Activated naive CD8-positive, alpha-beta T cell treated with anti-CD3 and anti-CD28 coated beads, Interleukin-2, amount 50 U/mL, for 24 hours (primary cell): ENCODE measurements around the gene POGK.

Experiments used
- ATAC-seq: fragments of 150-1000 bp; cut with Tn5 transposase; one replicate; pipeline ENCODE4 v1.10.0; 2021
- DNase-seq: peaks from one replicate; pipeline ENCODE4 v3.0.0; 2021
- H3K27ac Mint-ChIP-seq: one replicate; pipeline ENCODE4 v1.8.0; 2021; ENCODE audit warnings: mild to moderate bottlenecking, mixed read lengths
- H3K27me3 Mint-ChIP-seq: one replicate; pipeline ENCODE4 v1.8.0; 2021; ENCODE audit warnings: mixed read lengths
- H3K36me3 Mint-ChIP-seq: one replicate; pipeline ENCODE4 v1.8.0; 2021; ENCODE audit warnings: low read depth, mixed read lengths
- H3K4me1 Mint-ChIP-seq: one replicate; pipeline ENCODE4 v1.8.0; 2021; ENCODE audit warnings: mixed read lengths
- H3K4me3 Mint-ChIP-seq: one replicate; pipeline ENCODE4 v1.8.0; 2021; ENCODE audit warnings: mild to moderate bottlenecking, moderate library complexity, mixed read lengths
- H3K9me3 Mint-ChIP-seq: one replicate; pipeline ENCODE4 v1.8.0; 2021; ENCODE audit warnings: mixed read lengths

Gene POGK

DNA sequence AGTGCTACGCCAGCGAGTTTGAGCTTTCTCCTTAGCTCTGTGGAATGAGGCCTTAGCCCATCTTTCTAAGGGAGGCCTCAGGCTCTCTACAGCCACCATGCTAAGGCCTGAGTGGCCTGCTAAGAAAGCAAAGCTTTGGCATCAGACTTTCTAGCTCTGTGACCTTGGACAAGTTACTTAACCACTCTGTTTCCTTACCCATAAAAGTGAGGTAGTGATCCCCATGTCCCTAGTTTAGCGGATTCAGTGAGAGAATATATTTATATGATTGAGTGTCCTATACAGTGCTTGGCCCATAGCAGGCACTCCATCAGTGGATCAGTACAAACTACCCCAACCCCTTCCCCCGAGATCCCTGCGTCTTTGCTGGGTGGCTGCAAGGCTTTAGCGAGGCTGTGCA lies 4.0 kb downstream of the POGK start:
- no peak for DNase-seq
- Mint-ChIP-seq H3K27ac (peak overlapping the region; percentile 65), H3K27me3 (no peaks in the 10 kb centered on the region), H3K36me3 (peaks cover 62% of the 10 kb centered on the region), H3K4me1 (peaks cover 52% of the 10 kb centered on the region), H3K9me3 (peaks cover 3% of the 10 kb centered on the region), H3K4me3 (no peak overlapping the region)
- no peak for ATAC-seq

DNA sequence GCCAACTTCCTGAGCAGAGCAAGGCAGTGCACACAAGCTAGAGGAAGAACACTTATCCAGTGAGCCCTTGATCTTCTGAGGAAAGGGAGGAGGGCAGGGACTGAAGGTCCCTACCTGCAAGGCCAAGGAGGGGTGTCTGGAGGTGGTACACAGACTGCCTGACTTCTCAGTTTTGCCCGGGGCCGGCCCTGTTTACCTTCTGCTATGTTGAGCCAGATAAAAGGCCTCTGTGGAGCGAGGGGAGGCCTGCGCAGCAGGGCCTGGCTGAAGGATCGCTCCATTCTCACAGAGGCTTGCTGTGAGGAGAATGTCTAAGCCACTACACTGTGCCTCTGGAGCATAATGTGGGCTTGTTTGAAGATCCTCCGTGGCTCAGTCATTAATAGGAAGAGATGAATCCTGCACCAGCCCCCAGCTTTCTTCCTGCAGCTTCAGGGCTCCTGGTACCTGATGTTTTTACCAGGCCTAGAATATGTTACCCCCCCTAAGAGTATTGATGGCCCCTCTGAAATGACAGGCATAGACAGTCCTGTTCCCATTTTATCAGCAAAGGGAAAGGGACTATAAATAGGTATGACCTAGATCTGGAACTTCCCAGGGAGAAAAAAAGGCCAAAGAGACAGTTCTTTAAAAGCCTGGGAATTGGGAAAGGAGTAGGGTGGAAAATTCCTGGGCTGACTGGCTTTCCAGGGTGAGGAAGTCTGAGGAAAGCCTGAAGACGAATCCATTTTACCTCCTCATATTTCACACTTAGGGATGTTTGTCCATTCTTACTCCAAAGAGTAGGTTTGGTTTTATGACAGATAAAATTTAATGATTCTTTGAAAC lies 4.7 kb downstream of the POGK start:
- Mint-ChIP-seq H3K9me3 (no peaks in the 10 kb centered on the region), H3K27ac (peak overlapping the region; percentile 65), H3K27me3 (no peaks in the 10 kb centered on the region), H3K4me1 (peaks cover 53% of the 10 kb centered on the region), H3K4me3 (no peak overlapping the region), H3K36me3 (peaks cover 66% of the 10 kb centered on the region)
- DNase-seq (no peak), ATAC-seq (no peak)

DNA sequence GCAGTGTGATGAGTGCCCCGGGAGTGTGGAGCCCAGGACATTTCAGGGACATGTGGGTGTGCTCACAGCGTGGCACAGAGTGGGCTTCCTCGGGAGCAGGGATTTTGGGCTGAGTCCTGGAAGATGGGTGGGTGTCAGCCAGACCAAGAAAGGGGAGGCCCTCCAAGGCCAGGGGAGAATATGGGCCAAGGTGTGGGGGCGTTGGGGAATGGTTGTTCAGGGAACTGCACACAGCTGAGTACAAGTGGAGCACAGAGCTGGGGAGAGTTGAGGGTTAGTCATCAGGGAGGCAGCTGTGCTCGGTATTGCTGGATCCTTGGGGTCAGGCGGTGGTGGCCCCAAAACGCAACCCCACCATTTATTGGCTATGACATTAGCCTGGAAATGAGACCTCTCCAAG lies 5.5 kb downstream of the POGK start:
- H3K4me3 Mint-ChIP-seq = no peak overlapping the region
- DNase-seq (no peak), ATAC-seq (no peak)
- peaks cover 73% of the 10 kb centered on the region for H3K36me3 Mint-ChIP-seq
- H3K4me1 Mint-ChIP-seq = peaks cover 53% of the 10 kb centered on the region
- H3K27ac Mint-ChIP-seq = peak overlapping the region; percentile 65
- no peaks in the 10 kb centered on the region for H3K9me3 Mint-ChIP-seq
- no peaks in the 10 kb centered on the region for H3K27me3 Mint-ChIP-seq

DNA sequence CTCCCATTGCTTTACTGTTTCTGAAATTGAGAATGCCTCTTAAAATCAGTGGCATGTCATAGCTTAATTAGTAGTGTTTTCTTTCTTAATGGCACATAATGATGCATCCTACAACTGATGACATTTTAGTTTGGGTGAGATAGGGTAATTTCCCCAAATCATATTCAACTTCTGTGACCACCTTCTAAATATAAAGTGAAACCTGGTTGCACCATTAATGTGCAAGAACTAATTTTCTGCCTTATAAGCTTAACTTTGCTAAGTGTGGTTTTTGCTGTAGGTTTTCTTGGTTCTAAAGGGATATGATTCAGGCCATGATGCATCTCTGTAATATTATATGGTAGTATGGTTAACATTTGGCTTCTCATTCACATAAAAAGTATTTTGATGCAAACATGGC lies 8.9 kb downstream of the POGK start:
- no peaks in the 10 kb centered on the region for H3K27me3 Mint-ChIP-seq
- no peak for DNase-seq
- H3K36me3 Mint-ChIP-seq = peaks cover 78% of the 10 kb centered on the region
- H3K27ac Mint-ChIP-seq = peak overlapping the region; percentile 51
- H3K9me3 Mint-ChIP-seq = no peaks in the 10 kb centered on the region
- H3K4me1 Mint-ChIP-seq = peaks cover 45% of the 10 kb centered on the region
- peak; percentile 50 for ATAC-seq
- H3K4me3 Mint-ChIP-seq = no peak overlapping the region

DNA sequence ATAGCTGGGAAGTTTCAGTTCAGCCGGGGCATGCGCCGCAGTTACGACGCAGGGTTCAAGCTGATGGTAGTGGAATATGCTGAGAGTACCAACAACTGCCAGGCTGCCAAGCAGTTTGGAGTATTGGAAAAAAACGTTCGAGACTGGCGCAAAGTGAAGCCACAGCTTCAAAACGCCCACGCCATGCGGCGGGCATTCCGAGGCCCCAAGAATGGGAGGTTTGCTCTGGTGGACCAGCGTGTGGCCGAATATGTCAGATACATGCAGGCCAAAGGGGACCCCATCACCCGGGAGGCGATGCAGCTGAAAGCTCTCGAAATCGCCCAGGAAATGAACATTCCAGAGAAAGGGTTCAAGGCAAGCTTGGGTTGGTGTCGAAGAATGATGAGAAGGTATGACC lies 9.9 kb downstream of the POGK start:
- Mint-ChIP-seq H3K36me3 (peaks cover 76% of the 10 kb centered on the region), H3K4me1 (peaks cover 44% of the 10 kb centered on the region), H3K27me3 (no peaks in the 10 kb centered on the region), H3K4me3 (no peak overlapping the region), H3K27ac (no peak overlapping the region), H3K9me3 (no peaks in the 10 kb centered on the region)
- DNase-seq = no peak
- ATAC-seq = no peak

DNA sequence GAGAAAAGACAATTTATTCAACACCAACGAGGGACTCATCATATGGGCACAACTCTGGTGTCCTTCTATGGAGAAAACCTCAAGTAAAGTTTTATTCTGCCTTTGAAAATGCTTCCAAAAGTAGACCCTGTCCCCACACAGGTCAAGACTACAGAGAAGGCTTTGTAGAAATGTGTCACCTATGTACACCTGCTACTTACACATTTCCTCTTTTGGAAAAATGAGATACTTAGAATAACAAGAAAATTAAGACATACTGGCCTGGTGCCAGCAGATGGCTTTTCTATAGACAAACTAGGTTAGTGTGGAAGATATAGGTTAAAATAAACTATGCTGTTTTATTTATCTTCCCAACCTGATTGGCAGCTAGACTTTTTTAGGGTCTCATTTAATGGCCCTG lies 13.6 kb downstream of the POGK start:
- Mint-ChIP-seq H3K27ac (peak overlapping the region; percentile 10), H3K36me3 (peaks cover 70% of the 10 kb centered on the region), H3K4me1 (peaks cover 25% of the 10 kb centered on the region), H3K4me3 (no peak overlapping the region), H3K9me3 (no peaks in the 10 kb centered on the region), H3K27me3 (no peaks in the 10 kb centered on the region)
- no peak for ATAC-seq
- no peak for DNase-seq

DNA sequence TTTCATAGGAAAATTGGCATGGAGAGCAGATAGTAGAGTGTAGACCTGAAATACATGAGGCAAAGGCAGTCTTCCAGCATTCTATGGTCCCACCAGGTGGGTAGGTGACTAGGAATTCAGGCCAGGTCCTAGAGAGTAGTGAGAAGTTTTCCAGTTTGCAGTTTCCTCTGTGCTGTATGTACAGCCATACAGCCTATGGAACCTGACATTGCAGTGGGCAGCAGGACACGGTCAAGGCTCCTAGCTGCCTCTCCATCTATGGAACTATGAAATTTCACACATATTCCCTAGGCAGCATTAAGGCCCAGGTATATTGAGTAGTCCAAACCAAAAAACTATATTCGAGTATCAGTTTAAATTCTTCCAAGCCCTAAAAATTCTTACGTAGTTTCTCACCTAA lies 16.3 kb downstream of the POGK start:
- no peaks in the 10 kb centered on the region for H3K9me3 Mint-ChIP-seq
- H3K4me3 Mint-ChIP-seq = no peak overlapping the region
- DNase-seq = no peak
- no peaks in the 10 kb centered on the region for H3K27me3 Mint-ChIP-seq
- no peak for ATAC-seq
- H3K4me1 Mint-ChIP-seq = peaks cover 12% of the 10 kb centered on the region
- H3K36me3 Mint-ChIP-seq = peaks cover 60% of the 10 kb centered on the region
- H3K27ac Mint-ChIP-seq = no peak overlapping the region

DNA sequence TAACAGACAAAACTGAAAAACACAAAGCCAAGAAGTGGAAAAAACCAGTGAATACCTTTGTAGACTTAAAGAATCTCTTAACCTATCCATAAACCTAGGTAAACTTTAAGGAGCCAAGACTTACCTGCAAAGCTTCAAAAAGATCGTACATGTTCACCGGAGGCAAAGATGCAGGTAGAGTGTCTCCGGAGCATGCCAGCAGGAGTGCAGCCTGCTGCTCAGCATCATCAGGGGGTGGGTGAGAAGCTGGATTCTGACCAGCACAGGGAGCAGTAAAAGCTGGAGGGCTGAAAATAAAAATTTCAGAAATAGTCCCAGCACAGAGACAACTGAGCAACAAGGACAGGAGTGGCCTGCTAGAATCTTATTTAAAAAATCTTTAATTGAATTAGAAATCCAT lies 18.7 kb downstream of the POGK start:
- no peak overlapping the region for H3K4me3 Mint-ChIP-seq
- H3K36me3 Mint-ChIP-seq = peaks cover 63% of the 10 kb centered on the region
- no peak overlapping the region for H3K27ac Mint-ChIP-seq
- ATAC-seq = no peak
- no peaks in the 10 kb centered on the region for H3K27me3 Mint-ChIP-seq
- no peak for DNase-seq
- peaks cover 4% of the 10 kb centered on the region for H3K4me1 Mint-ChIP-seq
- no peaks in the 10 kb centered on the region for H3K9me3 Mint-ChIP-seq

DNA sequence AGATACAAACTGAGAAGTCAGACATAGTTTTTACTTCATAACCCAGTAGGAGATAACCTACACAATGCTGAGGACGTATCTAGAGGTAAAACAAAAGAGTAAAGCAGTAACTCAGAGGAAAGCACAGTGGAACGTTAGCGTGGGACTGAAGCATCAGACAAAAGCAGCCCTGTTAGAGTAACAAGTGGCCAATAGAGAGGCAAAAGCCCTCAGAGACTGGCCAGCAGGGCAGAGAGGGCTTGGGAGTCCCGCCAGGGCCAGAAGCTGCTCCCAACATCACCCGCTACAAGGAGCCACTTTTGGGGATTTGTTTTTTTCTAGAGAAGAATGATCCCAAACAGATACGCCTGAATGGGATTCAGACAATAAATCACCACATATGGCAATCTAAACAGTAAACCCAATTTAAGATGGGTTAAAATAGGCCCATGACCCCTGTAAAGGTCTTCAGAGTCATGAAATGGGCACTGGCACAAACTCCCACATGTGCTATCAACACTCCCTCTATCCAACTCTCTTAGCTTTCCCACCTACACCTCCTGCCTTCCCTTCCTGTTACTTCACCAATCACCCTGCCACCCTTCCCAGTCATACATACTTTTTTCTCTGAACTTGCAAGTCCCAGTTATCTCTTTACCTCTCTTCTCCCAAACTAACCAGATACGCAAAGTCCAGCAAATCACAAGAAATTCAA lies 19.6 kb downstream of the POGK start:
- Mint-ChIP-seq H3K4me3 (no peak overlapping the region), H3K27me3 (no peaks in the 10 kb centered on the region), H3K27ac (peak overlapping the region; percentile 19), H3K9me3 (no peaks in the 10 kb centered on the region), H3K4me1 (peaks cover 3% of the 10 kb centered on the region), H3K36me3 (peaks cover 63% of the 10 kb centered on the region)
- DNase-seq (no peak), ATAC-seq (no peak)

DNA sequence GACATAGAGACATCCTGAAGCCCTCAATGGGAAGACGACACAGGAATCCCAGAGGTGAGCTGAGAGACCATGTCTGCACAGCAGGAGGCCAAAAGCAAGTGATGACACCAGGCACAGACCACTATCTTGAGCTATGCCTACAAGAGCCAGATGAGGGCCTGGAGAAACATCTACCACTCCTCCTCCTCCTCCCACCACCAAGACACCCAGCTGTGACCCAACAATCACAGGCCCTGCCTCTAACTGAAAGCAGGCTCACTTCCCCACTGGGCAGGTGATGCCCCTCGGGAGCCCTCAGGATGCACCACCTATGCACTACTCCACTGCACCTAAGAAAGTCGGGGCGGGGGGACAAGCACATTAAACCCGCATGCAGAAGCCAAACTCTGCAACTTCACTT lies 20.3 kb downstream of the POGK start:
- Mint-ChIP-seq H3K27ac (peak overlapping the region; percentile 19), H3K9me3 (no peaks in the 10 kb centered on the region), H3K36me3 (peaks cover 60% of the 10 kb centered on the region), H3K4me1 (no peaks in the 10 kb centered on the region), H3K4me3 (no peak overlapping the region), H3K27me3 (no peaks in the 10 kb centered on the region)
- DNase-seq (no peak), ATAC-seq (no peak)

DNA sequence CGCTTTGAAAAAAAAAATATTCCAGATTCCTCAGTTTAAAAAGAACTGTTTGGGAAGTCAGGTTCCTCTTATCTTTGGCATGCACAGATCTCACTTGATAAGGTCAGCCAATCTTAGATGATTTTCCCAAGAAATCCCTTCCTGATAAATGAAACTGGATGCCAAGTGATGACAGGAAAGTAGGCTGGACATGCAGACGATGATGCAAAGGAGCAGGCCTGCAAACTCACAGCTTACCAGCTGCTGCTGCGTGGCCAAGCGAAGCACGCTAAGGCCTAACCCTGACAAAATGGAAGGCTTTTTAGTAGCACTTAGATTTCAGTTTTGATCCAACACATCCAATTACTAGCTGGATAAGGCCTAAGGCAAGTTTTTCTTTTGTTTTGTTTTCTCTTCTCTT lies 26.7 kb downstream of the POGK start:
- Mint-ChIP-seq H3K27ac (no peak overlapping the region), H3K9me3 (no peaks in the 10 kb centered on the region)
- no peak for ATAC-seq

DNA sequence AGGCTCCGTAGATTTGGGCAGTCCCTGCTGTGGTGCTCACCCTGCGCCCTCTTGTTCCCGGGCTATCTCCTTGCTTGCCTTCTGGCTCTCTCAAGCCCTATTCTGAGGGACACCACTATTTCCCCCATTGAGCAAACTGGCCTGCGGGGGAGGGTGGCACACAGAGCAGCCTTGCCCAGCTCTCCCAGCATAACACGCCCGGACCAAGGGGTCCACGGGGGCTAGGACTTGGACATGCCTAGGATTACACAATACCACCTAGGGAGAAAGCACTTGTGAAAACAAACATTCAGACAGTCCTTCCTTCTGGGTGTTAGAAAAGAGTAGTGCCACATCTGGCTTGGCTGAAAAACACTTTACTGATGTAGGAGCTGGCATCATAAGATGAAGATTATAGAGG lies 29.4 kb downstream of the POGK start:
- no peaks in the 10 kb centered on the region for H3K27me3 Mint-ChIP-seq
- DNase-seq (no peak), ATAC-seq (no peak)
- H3K4me1 Mint-ChIP-seq = peaks cover 40% of the 10 kb centered on the region
- H3K9me3 Mint-ChIP-seq = no peaks in the 10 kb centered on the region
- no peak overlapping the region for H3K4me3 Mint-ChIP-seq
- H3K36me3 Mint-ChIP-seq = peaks cover 29% of the 10 kb centered on the region
- peak overlapping the region; percentile 17 for H3K27ac Mint-ChIP-seq

More for the DNA sequence above, 26.7 kb downstream of the POGK start:
- no peak overlapping the region for H3K4me3 Mint-ChIP-seq
- H3K4me1 Mint-ChIP-seq = peaks cover 18% of the 10 kb centered on the region
- peaks cover 51% of the 10 kb centered on the region for H3K36me3 Mint-ChIP-seq
- no peak for DNase-seq
- H3K27me3 Mint-ChIP-seq = no peaks in the 10 kb centered on the region

DNA sequence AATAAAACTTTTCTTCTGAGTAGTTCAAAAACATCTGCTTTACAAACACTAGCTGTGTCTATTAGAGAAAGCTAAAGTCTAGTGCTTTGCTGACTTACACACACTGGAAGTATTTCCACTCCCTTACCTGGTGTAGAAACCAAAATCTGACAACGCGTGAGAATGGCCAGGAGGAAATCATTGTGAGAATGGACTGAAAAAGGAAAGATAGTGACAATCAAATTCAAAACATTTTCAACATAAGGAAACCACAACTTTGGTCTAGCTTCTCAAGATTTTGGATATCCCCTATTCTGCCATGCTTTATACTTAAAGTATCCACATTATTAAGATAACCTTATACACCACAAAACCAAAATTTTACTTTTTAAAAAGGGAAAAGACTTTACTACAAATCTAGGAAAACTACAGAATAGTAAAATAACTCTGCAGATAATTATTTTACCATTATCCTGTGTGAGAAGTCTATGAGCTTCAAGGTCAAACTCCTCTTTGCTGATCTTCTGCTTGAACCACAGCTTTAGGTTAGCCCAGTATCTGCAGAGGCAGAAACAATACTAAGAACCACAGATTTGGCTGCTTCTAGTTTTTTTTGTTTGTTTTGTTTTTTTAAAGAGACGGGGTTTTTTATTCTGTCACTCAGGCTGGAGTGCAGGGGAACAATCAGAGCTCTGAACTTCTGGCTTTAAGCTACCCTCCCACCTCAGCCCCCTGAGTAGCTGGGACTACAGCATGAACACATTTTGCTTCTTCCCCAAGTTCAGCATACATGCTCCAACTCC lies 30.2 kb downstream of the POGK start:
- Mint-ChIP-seq H3K27ac (no peak overlapping the region), H3K4me3 (no peak overlapping the region), H3K9me3 (no peaks in the 10 kb centered on the region), H3K27me3 (no peaks in the 10 kb centered on the region), H3K36me3 (peaks cover 23% of the 10 kb centered on the region), H3K4me1 (peaks cover 45% of the 10 kb centered on the region)
- DNase-seq = no peak
- ATAC-seq = no peak

DNA sequence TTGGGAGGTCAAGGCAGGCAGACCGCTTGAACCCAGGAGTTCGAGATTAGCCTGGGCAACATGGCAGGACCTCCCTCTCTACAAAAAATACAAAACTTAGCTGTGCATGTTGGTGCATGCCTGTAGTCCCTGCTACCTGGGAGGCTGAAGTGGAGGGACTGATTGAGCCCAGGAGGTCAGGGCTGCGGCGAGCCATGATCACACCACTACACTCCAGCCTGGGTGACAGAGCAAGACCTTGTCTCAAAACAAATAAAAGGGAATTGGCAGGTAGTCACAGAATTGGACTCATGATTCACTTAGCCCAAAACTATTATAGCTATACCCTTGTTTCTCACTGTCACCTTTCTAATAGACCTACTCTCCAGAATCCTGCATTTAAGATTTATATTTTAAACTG lies 31.3 kb downstream of the POGK start:
- Mint-ChIP-seq H3K27ac (no peak overlapping the region), H3K36me3 (peaks cover 27% of the 10 kb centered on the region), H3K4me1 (peaks cover 55% of the 10 kb centered on the region), H3K9me3 (no peaks in the 10 kb centered on the region), H3K27me3 (no peaks in the 10 kb centered on the region), H3K4me3 (no peak overlapping the region)
- DNase-seq = no peak
- no peak for ATAC-seq

DNA sequence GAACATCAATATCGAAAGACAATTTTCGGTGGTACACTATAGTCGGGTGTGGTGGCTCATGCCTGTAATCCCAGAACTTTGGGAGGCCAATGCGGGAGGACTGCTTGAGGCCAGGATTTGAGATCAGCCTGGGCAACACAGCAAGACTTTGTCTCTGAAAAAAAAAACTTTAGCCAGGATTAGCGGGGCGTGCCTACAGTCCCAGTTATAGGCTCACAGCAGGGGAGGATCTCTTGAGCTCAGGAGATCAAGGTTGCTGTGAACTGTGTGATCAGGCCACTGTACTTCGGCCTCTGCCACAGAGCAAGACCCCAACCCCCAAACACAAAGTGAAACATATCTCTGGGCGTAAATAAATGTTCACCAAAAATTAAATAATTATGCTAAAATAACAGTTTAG lies 35.2 kb downstream of the POGK start:
- DNase-seq (no peak), ATAC-seq (no peak)
- no peaks in the 10 kb centered on the region for H3K9me3 Mint-ChIP-seq
- H3K36me3 Mint-ChIP-seq = peaks cover 10% of the 10 kb centered on the region
- H3K4me1 Mint-ChIP-seq = peaks cover 67% of the 10 kb centered on the region
- peaks cover 4% of the 10 kb centered on the region for H3K27me3 Mint-ChIP-seq
- no peak overlapping the region for H3K27ac Mint-ChIP-seq
- peak overlapping the region; percentile 95 for H3K4me3 Mint-ChIP-seq
